ENCODE results near the gene TMEM150C. TPM values are rescaled to one million over a fixed set of nuclear protein-coding genes. Genes with fewer than 3 reads are reported as not detected.

TMEM150C gene
- total and polyA plus RNA-seq, 2 donors from 2014 or later: 7.7 to 22.9 TPM

GRCh38 chr4:82587826-82588540 lies 26.2 kb upstream of the TMEM150C start:
- DNase-seq (no peak), FAIRE-seq (no peak)
- Histone ChIP-seq H3K4me3 (ENCODE audit: low read length in 3 of 3) (no peak overlapping the region), H3K36me3 (ENCODE audit: control insufficient read depth in 2 of 3, insufficient read depth in 3 of 3, low read length in 3 of 3) (no peaks in the 10 kb centered on the region), H3K27ac (ENCODE audit: low read depth in 2 of 2, low read length in 2 of 2) (no peak overlapping the region), H3K9ac (ENCODE audit: low read length in 3 of 3) (no peak overlapping the region), H3K27me3 (ENCODE audit: control insufficient read depth, insufficient read depth, low read length) (no peaks in the 10 kb centered on the region), H3K9me3 (ENCODE audit: control insufficient read depth in 2 of 3, insufficient read depth in 1 of 3, low read length in 3 of 3) (no peaks in the 10 kb centered on the region), H3K4me1 (ENCODE audit: control insufficient read depth in 2 of 3, insufficient read depth in 2 of 3, low read depth in 1 of 3, low read length in 3 of 3) (peaks cover 4 to 23% (median 7%) of the 10 kb centered on the region in 3 donors)
- TF ChIP-seq CTCF (IDR thresholded peaks at IDR 0.05; ENCODE audit: borderline replicate concordance, extremely low read depth, insufficient read depth): no peak
- intact Hi-C loops (cut with DNase I): no loop called here

GRCh38 chr4:82585690-82586435 lies 24.1 kb upstream of the TMEM150C start:
- intact Hi-C loops (cut with DNase I): no loop called here
- DNase-seq (peak in 4 of 5 donors; percentile 50 to 74 (median 62)), FAIRE-seq (no peak)
- Histone ChIP-seq H3K27me3 (ENCODE audit: control insufficient read depth, insufficient read depth, low read length) (no peaks in the 10 kb centered on the region), H3K9ac (ENCODE audit: low read length in 3 of 3) (no peak overlapping the region), H3K36me3 (ENCODE audit: control insufficient read depth in 2 of 3, insufficient read depth in 3 of 3, low read length in 3 of 3) (no peaks in the 10 kb centered on the region), H3K4me3 (ENCODE audit: low read length in 3 of 3) (no peak overlapping the region), H3K4me1 (ENCODE audit: control insufficient read depth in 2 of 3, insufficient read depth in 2 of 3, low read depth in 1 of 3, low read length in 3 of 3) (peaks cover 4 to 24% (median 7%) of the 10 kb centered on the region in 3 donors), H3K9me3 (ENCODE audit: control insufficient read depth in 2 of 3, insufficient read depth in 1 of 3, low read length in 3 of 3) (no peaks in the 10 kb centered on the region), H3K27ac (ENCODE audit: low read depth in 2 of 2, low read length in 2 of 2) (no peak overlapping the region)
- TF ChIP-seq CTCF (IDR thresholded peaks at IDR 0.05; ENCODE audit: borderline replicate concordance, extremely low read depth, insufficient read depth): no peak

GRCh38 chr4:82584931-82585330 lies 23.1 kb upstream of the TMEM150C start:
- Histone ChIP-seq H3K9me3 (ENCODE audit: control insufficient read depth in 2 of 3, insufficient read depth in 1 of 3, low read length in 3 of 3) (no peaks in the 10 kb centered on the region), H3K4me1 (ENCODE audit: control insufficient read depth in 2 of 3, insufficient read depth in 2 of 3, low read depth in 1 of 3, low read length in 3 of 3) (peaks cover 4 to 24% (median 7%) of the 10 kb centered on the region in 3 donors), H3K27ac (ENCODE audit: low read depth in 2 of 2, low read length in 2 of 2) (peak overlapping the region in 1 of 2 donors; percentile 47), H3K27me3 (ENCODE audit: control insufficient read depth, insufficient read depth, low read length) (no peaks in the 10 kb centered on the region), H3K4me3 (ENCODE audit: low read length in 3 of 3) (no peak overlapping the region), H3K9ac (ENCODE audit: low read length in 3 of 3) (no peak overlapping the region), H3K36me3 (ENCODE audit: control insufficient read depth in 2 of 3, insufficient read depth in 3 of 3, low read length in 3 of 3) (no peaks in the 10 kb centered on the region)
- no peak for TF ChIP-seq CTCF (IDR thresholded peaks at IDR 0.05; ENCODE audit: borderline replicate concordance, extremely low read depth, insufficient read depth)
- FAIRE-seq: no peak
- no peak for DNase-seq
- intact Hi-C loops (cut with DNase I): no loop called here

Measured in kidney (tissue), 14 donors.